T47D (cell line): Measurements from ENCODE around the gene ZFP92.

Experiments
- DNase-seq, 2 experiments: peaks; one replicate each; pipeline versions ENCODE4 v3.0.0 to v3.0.0-alpha.2; 2011 to 2012; ENCODE audit warnings: low read depth in 1 of 2, low spot score in 1 of 2
- JUND ChIP-seq: IDR thresholded peaks from 2 replicates; pipeline ENCODE4 v1.6.1; 2012; ENCODE audit warnings: low read depth
- in situ Hi-C: cut with HindIII; loops from 2 replicates; pipeline ENCODE4 v1.10.0; 2016; ENCODE audit warnings: low sequenced_read_pairs, low pct_unique_long_range_greater_than_20kb

Gene ZFP92

GRCh38 chrX:153411255-153411987, at the start of gene ZFP92:
TSS of gene ZFP92 (plus strand) at chrX:153411472. CDS start at chrX:153418323, 6,851 bp downstream.
- no peak for TF ChIP-seq JUND
- no peak for DNase-seq
- in situ Hi-C loops: no loop called here

DNA sequence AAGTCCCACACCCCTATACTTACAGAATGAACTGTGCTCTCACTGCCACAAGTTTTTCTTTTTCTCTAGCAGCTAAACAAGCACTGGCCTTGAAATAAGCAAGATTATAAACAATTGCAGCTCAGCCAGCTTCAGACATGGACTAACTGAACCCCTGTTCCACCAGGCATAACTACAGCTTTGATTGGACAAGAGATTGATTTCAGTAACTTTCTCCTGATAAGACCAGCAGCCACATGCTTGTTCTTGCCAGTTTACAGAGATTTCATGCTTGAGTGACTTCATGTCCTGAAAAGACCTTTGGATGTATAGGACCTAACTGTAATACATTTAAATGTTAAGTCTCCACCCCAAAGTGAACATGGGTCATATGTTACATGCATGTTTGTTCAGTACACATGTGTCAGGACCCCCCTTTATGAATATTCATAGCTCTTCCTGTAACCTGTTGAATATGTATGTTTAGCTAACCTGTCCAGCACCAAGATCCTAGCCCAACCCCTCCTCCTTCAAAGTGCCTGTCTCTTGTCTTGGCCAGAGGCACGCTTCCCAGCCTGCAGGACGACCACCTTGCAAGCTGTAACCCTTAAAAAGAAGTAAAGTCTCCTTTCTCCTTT, 49.4 kb upstream of the ZFP92 start:
- no peak for TF ChIP-seq JUND
- DNase-seq: no peak
- in situ Hi-C loops: no loop called here

DNA sequence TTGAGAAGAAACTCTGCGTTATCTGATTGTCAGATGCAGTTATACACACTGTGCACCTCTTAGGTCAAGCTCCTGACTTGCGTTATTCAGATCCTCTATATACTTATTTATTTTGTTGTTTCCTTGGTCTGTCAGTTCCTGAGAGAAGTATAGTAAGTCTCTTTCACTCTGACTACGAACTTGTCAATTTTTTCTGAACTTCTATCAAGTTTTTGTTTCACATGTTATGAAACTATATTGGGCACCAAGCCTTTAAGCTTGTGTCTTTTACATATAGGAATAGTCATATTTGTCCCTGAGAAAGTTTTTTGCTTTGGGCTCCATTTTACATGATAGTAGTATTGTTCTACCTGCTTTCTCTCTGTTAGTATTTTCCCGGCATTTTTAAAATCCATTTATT, 45.6 kb upstream of the ZFP92 start:
- in situ Hi-C loops: no loop called here
- no peak for DNase-seq
- TF ChIP-seq JUND: no peak

DNA sequence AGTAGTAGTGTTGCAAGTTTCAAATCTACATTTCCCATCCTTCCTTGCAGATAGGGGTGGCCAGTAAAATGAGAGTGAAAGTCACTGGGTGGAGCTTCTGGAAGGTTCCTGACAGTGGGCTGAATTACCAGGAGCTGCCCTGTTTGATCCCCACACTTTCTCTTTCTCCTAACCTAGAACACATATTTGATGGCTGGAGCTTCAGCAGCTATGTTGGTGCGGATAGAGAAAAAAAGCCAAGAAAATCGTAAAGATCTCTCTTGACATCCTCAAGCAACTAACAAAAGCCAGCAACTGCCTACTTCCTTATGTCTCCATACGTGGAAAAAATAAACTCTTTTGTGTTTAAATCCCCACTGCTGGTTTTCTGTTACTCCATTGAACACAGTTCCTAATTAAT, 45.2 kb upstream of the ZFP92 start:
- DNase-seq: no peak
- in situ Hi-C loops: no loop called here
- TF ChIP-seq JUND: no peak

DNA sequence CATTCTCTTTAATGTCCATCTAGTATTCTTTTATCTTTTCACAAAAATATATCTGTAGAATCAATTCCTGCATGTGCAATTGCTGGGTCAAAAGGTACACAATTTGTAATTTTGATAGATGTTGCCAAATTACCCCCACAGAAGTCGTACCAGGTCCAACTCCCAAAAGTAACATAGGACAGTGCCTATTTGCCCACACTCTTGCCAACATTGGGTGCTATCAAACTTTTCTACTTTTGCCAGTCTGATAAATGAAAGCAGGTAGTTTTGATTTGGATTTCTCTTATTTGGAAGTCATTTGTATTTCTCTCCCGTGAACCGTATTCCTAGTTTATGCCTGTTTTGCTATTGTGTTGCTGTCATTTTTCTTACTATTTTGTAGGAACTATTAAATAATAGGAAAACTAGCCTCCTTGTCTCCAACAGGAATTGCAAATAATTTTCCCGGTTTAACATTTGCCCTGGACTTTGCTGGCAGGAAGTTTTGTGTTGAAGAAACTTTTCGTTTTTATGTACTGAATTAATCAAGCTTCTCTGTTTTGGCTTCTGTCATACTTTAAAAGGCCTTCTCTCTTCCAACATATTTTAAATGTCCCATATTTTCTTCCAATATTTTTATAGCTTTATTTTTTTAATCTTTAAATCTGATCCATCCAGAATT, 44.3 kb upstream of the ZFP92 start:
- in situ Hi-C loops: no loop called here
- DNase-seq: no peak
- no peak for TF ChIP-seq JUND

DNA sequence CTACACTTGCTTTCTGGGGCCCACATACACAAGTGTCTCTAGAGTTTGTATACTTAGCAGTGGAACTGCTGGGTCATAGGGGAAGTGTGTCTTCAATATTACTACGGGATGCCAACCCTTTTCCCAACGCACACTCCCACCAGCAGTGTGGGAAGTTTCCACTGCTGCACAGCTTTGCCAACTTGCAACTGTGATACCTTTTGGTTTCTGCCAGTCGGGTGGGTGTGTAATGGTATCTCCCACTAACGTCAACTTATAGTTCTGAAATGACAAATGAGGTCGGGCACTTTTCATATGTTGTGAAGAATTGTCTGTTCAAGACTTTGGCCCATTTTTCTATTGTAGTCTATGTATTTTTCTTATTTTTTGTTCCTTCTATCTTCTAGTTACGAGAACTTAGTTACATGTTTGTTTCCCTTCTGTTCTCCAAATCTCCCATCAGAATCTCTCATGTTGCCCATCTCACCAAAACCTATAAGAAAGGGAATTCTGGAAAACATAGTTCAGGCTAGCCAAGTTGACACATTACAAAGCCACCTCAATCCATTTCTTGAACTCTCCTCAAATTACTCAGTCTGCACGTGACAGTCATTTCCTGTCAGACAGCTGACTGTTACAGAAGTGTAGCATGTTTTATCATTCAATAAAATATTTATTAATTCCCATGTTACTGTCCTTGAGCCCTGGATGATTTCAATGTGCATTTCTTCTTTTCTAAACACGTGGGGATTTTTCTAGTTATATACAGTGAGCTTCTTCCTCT, 40.8 kb upstream of the ZFP92 start:
- TF ChIP-seq JUND: no peak
- in situ Hi-C loops: no loop called here
- no peak for DNase-seq

DNA sequence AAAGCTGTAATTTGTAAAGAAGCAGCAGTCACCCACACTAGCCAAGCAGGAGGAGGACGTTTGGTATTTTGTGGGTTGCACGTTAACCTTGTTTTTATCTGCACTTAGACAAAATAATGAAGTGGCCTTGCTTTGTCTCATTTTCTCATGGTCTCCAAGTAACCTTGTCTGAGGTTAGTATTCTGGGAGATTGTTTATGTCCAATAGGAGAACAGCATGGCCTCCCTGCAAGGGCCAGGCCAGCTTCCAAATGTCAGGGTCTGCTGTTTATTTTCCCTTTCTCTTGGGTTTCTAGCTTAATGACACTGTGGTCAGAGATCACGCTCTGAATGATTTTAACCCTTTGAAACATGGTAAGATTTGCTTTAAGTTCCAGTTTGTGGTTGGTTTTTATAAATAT, 40.0 kb upstream of the ZFP92 start:
- DNase-seq: no peak
- TF ChIP-seq JUND: no peak
- in situ Hi-C loops: no loop called here

- in situ Hi-C loops: no loop called here
- DNase-seq: no peak
- no peak for TF ChIP-seq JUND
Measured at GRCh38 chrX:153372949-153373348, 38.3 kb upstream of the ZFP92 start.

DNA sequence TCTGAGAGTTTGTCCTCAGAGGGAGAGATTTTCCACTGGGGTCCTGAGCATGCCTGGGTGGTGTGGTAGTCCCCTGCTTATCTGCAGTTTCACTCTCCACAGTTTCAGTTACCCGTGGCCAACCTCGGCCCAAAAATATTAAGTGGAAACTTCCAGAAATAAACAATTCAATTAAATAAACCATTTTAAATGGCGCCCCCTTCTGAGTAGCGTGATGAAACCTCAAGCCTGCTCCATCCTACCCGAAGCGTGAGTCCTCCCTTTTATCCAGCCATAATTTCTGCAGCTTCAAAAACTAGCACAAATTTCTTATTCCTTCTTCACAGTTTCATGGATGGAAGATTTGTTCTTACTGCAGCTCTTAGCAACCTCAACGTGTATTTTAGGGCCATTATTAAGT, 36.8 kb upstream of the ZFP92 start:
- no peak for DNase-seq
- TF ChIP-seq JUND: no peak
- in situ Hi-C loops: no loop called here

DNA sequence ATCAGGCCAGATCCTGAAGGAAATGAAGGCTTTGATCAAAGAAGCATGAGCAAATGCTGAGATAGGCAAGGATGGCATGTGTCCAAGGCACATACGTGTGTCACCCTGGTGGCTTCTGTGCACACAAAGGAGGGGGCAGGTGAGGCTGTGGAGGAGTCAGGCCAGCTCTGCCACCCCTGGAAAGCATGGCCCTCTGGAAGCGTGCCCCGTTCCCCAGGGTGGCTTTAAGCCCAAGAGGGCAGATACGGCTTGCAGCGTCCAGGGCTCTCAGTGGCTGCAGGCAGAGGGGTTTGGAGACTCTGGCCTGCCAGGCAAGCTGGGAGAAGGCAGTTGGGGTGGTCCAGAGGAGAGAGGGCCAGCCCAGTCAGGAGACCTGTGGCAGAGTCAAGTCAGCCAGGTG, 35.7 kb upstream of the ZFP92 start:
- in situ Hi-C loops: no loop called here
- DNase-seq: no peak

GRCh38 chrX:153377727-153378126, 33.5 kb upstream of the ZFP92 start:
- TF ChIP-seq JUND: no peak
- no peak for DNase-seq
- in situ Hi-C loops: no loop called here

More for the DNA sequence above, 35.7 kb upstream of the ZFP92 start:
- no peak for TF ChIP-seq JUND

GRCh38 chrX:153378607-153379006, 32.7 kb upstream of the ZFP92 start:
- no peak for TF ChIP-seq JUND
- in situ Hi-C loops: no loop called here
- DNase-seq: no peak

- TF ChIP-seq JUND: no peak
- DNase-seq: no peak
- in situ Hi-C loops: no loop called here
Measured at GRCh38 chrX:153379508-153379907, 31.8 kb upstream of the ZFP92 start.
